A549 (cell line): Measurements from ENCODE around the gene ATP8B4. TPM values are rescaled to one million over a fixed set of nuclear protein-coding genes. Genes with fewer than 3 reads are reported as not detected.

Experiments used
- ATAC-seq, 2 experiments: fragments of 200-7000 bp in 1 of 2; fragments of >200 bp in 1 of 2; cut with Nextera tagmentation in 1 of 2; cut with Tn5 transposase in 1 of 2; 3 replicates each; pipeline versions ENCODE4 v1.8.0 to v1.9.1; 2018 to 2020; ENCODE audit warnings: mild to moderate bottlenecking in 1 of 2, moderate library complexity in 1 of 2
- CTCF ChIA-PET: fragments of 300-600 bp; sonication (Branson Sonifier 250); formaldehyde crosslinking; extraction: SDS; loops from one replicate; lab custom pipeline; 2021; ENCODE audit warnings: antibody characterized with exemption, inconsistent platforms; lab: Yijun Ruan, JAX
- POLR2A ChIA-PET: fragments of 350-600 bp; formaldehyde crosslinking; extraction: SDS; loops from one replicate; lab custom pipeline; 2021; ENCODE audit warnings: antibody characterized with exemption, inconsistent platforms; lab: Yijun Ruan, JAX
- DNase-seq, 2 experiments: peaks; one replicate each; pipeline versions ENCODE4 v3.0.0 to v3.0.0-alpha.2; 2011 to 2016; ENCODE audit warnings: low read depth in 1 of 2, low spot score in 1 of 2
- FAIRE-seq: peaks from 2 replicates; lab custom pipeline; 2011; peaks lifted over from hg19 to GRCh38; lab: Jason Lieb, UNC
- H3K27ac ChIP-seq, 2 experiments: fragments of >200 bp; sonication (Bioruptor Twin); formaldehyde crosslinking; 3 replicates each; pipeline ENCODE4 v1.5.1; 2016 to 2017
- H3K4me1 ChIP-seq: fragments of >200 bp; sonication (Bioruptor Twin); formaldehyde crosslinking; 3 replicates; pipeline ENCODE4 v1.6.1; 2016
- H3K4me2 ChIP-seq: fragments of >200 bp; sonication (Bioruptor Twin); formaldehyde crosslinking; 3 replicates; pipeline ENCODE4 v1.6.1; 2016
- H3K4me3 ChIP-seq: fragments of >200 bp; sonication (Bioruptor Twin); formaldehyde crosslinking; 3 replicates; pipeline ENCODE4 v1.5.1; 2016
- H3K9me3 ChIP-seq: fragments of >200 bp; sonication (Bioruptor Twin); formaldehyde crosslinking; 3 replicates; pipeline ENCODE4 v1.6.1; 2016
- BCL3 ChIP-seq: fragments of >200 bp; sonication (Bioruptor Twin); formaldehyde crosslinking; IDR thresholded peaks from 3 replicates; pipeline ENCODE4 v1.6.1; 2016
- ELK1 ChIP-seq: fragments of 150-350 bp; IDR thresholded peaks from 2 replicates; pipeline ENCODE4 v1.6.1; 2014; ENCODE audit warnings: low read depth, mild to moderate bottlenecking, low read length
- EP300 ChIP-seq, 2 experiments: fragments of >200 bp; sonication (Bioruptor Twin); formaldehyde crosslinking; IDR thresholded peaks; 2 replicates in 1 of 2; 3 replicates in 1 of 2; pipeline ENCODE4 v1.6.1; 2016 to 2017
- FOSB ChIP-seq: fragments of 250-450 bp; sonication (Bioruptor Pico); IDR thresholded peaks from 2 replicates; pipeline ENCODE4 v1.5.0; 2020; ENCODE audit warnings: mild to moderate bottlenecking, moderate library complexity
- FOSL2 ChIP-seq, 2 experiments: fragments of 450-650 bp in 1 of 2; fragments of >200 bp in 1 of 2; sonication (Bioruptor Twin) in 1 of 2; formaldehyde crosslinking; IDR thresholded peaks; 2 replicates each; pipeline versions ENCODE4 v1.5.0 to v1.6.1; 2016 to 2020; ENCODE audit warnings: mild to moderate bottlenecking in 1 of 2, moderate library complexity in 1 of 2
- GATA3 ChIP-seq: IDR thresholded peaks from 2 replicates; pipeline ENCODE4 v1.6.1; 2012; ENCODE audit warnings: borderline replicate concordance
- HOXB13 ChIP-seq: fragments of 250-450 bp; sonication (Bioruptor Pico); IDR thresholded peaks from 2 replicates; pipeline ENCODE4 v1.5.0; 2020; ENCODE audit warnings: low read depth, mild to moderate bottlenecking, moderate library complexity
- JUN ChIP-seq, 2 experiments: fragments of >200 bp; sonication (Bioruptor Twin); formaldehyde crosslinking; IDR thresholded peaks; 2 replicates in 1 of 2; 3 replicates in 1 of 2; pipeline ENCODE4 v1.6.1; 2016 to 2017
- NR3C1 ChIP-seq: fragments of >200 bp; sonication (Bioruptor Twin); formaldehyde crosslinking; IDR thresholded peaks from 3 replicates; pipeline ENCODE4 v1.6.1; 2017
- PHF8 ChIP-seq: fragments of 200-600 bp; sonication (generic); IDR thresholded peaks from 2 replicates; pipeline ENCODE4 v1.6.1; 2016; ENCODE audit warnings: low read depth, mild to moderate bottlenecking, antibody characterized with exemption, moderate library complexity, borderline replicate concordance
- POLR2A ChIP-seq: IDR thresholded peaks from 2 replicates; pipeline ENCODE4 v1.6.1; 2012; ENCODE audit warnings: mild to moderate bottlenecking, low read length
- RNF2 ChIP-seq: fragments of 200-600 bp; sonication (generic); IDR thresholded peaks from 2 replicates; pipeline ENCODE4 v1.6.1; 2016; ENCODE audit warnings: low read depth, mild to moderate bottlenecking, antibody characterized with exemption, moderate library complexity, borderline replicate concordance
- SMC3 ChIP-seq: fragments of >200 bp; sonication (Bioruptor Twin); formaldehyde crosslinking; IDR thresholded peaks from 3 replicates; pipeline ENCODE4 v1.6.1; 2018; ENCODE audit warnings: inconsistent platforms
- TFCP2L1 ChIP-seq: fragments of 250-450 bp; sonication (Bioruptor Pico); IDR thresholded peaks from 2 replicates; pipeline ENCODE4 v1.5.0; 2021; ENCODE audit warnings: mild to moderate bottlenecking
- ZC3H11A ChIP-seq: fragments of 450-650 bp; IDR thresholded peaks from 2 replicates; pipeline ENCODE4 v1.6.1; 2014; ENCODE audit warnings: antibody characterized with exemption, mild to moderate bottlenecking
- WGBS: methylation state at CpG from one replicate; pipeline ENCODE4 v1.1.6; 2017; ENCODE audit errors: missing lambda C conversion rate; 5-methylcytosine and 5-hydroxymethylcytosine counted together
- polyA plus RNA-seq, 4 experiments: library from polyadenylated mRNA; depleted of rRNA in 3 of 4; stranded (reverse); fragments of >200 nt; fragmentation: RNase III in 1 of 4; extraction: RNeasy Plus Mini Kit Qiagen cat#74134 plus additional on column Dnase treatment in 1 of 4; gene quantifications; 2 replicates in 3 of 4; 3 replicates in 1 of 4; pipeline ENCODE4 v1.2.3, GENCODE V29; 2011 to 2017
- TF ChIP-seq, protein P1 (sequence below): IDR thresholded peaks from 2 replicates; pipeline ENCODE4 v1.6.1; 2012
- TF ChIP-seq, protein P2 (sequence below): fragments of 200-600 bp; sonication (generic); IDR thresholded peaks from 2 replicates; pipeline ENCODE4 v1.6.1; 2016; ENCODE audit warnings: antibody characterized with exemption, mild to moderate bottlenecking, moderate library complexity
- TF ChIP-seq, protein P3 (sequence below): IDR thresholded peaks from 2 replicates; pipeline ENCODE4 v1.6.1; 2012; ENCODE audit warnings: low read depth, borderline replicate concordance

The ATP8B4 gene
- polyA plus RNA-seq, 2 of the 4 experiments (the other 2 are of a cell fraction) = 0.88 to 1.7 TPM

DNA sequence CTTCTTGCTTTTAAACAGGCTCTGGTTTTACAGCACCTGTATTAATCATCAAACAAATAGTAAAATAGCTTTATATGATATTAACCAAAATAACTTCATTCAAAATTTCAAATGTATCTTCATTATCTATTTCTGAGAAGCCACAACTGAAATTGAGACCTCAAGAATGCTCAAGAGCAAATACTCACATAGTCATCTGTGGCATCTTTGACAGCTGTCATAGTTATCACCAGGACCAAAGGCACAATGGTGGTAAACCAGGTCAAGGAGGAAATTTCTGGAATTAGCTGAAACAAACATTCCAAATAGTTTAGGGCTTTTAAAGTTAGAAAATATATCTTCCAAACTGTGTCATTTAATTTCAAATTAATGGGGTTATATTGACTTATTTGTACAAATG is 74.6 kb downstream of the ATP8B4 start (continued):
- TF ChIP-seq, protein P1, sequence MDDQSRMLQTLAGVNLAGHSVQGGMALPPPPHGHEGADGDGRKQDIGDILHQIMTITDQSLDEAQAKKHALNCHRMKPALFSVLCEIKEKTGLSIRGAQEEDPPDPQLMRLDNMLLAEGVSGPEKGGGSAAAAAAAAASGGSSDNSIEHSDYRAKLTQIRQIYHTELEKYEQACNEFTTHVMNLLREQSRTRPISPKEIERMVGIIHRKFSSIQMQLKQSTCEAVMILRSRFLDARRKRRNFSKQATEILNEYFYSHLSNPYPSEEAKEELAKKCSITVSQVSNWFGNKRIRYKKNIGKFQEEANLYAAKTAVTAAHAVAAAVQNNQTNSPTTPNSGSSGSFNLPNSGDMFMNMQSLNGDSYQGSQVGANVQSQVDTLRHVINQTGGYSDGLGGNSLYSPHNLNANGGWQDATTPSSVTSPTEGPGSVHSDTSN = no peak
- TF ChIP-seq RNF2 = no peak
- TF ChIP-seq, protein P2, sequence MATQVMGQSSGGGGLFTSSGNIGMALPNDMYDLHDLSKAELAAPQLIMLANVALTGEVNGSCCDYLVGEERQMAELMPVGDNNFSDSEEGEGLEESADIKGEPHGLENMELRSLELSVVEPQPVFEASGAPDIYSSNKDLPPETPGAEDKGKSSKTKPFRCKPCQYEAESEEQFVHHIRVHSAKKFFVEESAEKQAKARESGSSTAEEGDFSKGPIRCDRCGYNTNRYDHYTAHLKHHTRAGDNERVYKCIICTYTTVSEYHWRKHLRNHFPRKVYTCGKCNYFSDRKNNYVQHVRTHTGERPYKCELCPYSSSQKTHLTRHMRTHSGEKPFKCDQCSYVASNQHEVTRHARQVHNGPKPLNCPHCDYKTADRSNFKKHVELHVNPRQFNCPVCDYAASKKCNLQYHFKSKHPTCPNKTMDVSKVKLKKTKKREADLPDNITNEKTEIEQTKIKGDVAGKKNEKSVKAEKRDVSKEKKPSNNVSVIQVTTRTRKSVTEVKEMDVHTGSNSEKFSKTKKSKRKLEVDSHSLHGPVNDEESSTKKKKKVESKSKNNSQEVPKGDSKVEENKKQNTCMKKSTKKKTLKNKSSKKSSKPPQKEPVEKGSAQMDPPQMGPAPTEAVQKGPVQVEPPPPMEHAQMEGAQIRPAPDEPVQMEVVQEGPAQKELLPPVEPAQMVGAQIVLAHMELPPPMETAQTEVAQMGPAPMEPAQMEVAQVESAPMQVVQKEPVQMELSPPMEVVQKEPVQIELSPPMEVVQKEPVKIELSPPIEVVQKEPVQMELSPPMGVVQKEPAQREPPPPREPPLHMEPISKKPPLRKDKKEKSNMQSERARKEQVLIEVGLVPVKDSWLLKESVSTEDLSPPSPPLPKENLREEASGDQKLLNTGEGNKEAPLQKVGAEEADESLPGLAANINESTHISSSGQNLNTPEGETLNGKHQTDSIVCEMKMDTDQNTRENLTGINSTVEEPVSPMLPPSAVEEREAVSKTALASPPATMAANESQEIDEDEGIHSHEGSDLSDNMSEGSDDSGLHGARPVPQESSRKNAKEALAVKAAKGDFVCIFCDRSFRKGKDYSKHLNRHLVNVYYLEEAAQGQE = no peak
- TF ChIP-seq SMC3 = no peak
- no peak for TF ChIP-seq ZC3H11A

DNA sequence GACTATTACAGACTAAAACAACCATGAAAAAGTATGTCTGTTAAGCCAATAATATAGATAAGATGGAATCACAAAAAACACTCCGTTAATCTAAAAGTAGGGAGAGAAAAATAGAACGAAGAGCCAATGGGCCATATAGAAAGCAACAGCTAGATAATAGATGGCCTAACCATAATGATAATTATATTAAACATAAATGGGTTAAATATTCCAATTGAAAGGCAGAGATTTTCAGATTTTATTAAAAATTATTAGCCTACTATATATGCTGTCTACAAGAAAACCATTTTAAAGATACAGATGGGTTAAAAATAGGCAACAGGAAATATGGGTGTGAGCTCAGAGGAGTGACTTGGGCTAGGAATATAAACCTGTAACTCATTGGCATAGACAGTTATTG is 76.3 kb downstream of the ATP8B4 start:
- H3K4me3 ChIP-seq = no peak overlapping the region
- no peak for ATAC-seq
- TF ChIP-seq, protein P1 = no peak
- TF ChIP-seq, all 56 proteins: peak for 0
- Histone ChIP-seq H3K4me1 (no peaks in the 10 kb centered on the region), H3K4me2 (no peak overlapping the region), H3K9me3 (peaks cover 15% of the 10 kb centered on the region; the same call in 2 of the 3 replicates), H3K27ac (no peak overlapping the region)
- FAIRE-seq (no peak), DNase-seq (no peak)
- POLR2A ChIA-PET = no interaction called here
- CTCF ChIA-PET = interaction anchor here (1.2 to 2.8 kb wide), 4 partner anchors 9 to 39 kb away, joined by 3 to 17 read pairs (median 4); no protein-coding TSS in a partner anchor
- WGBS = 57% methylated on average over 2 of the region's 2 CpGs

- DNase-seq (no peak), FAIRE-seq (no peak), ATAC-seq (no peak)
- Histone ChIP-seq H3K4me1 (no peaks in the 10 kb centered on the region), H3K4me3 (no peak overlapping the region), H3K9me3 (no peaks in the 10 kb centered on the region), H3K27ac (no peak overlapping the region), H3K4me2 (no peak overlapping the region)
- ChIA-PET POLR2A (no interaction called here), CTCF (interaction anchor here (1.3 to 2.9 kb wide), 3 partner anchors 15 to 27 kb away, joined by 3 to 9 read pairs (median 6); no protein-coding TSS in a partner anchor)
- TF ChIP-seq GATA3 (no peak), JUN (IDR thresholded peaks at IDR 0.05) (no peak), BCL3 (no peak), EP300 (IDR thresholded peaks at IDR 0.05) (no peak), FOSB (CRISPR knock-in tag) (no peak), HOXB13 (CRISPR knock-in tag) (no peak), TFCP2L1 (CRISPR knock-in tag) (no peak), FOSL2 (IDR thresholded peaks at IDR 0.05) (no peak), FOSL2 (CRISPR knock-in tag; IDR thresholded peaks at IDR 0.05) (no peak), ELK1 (no peak), POLR2A (no peak), PHF8 (no peak), NR3C1 (no peak)
- TF ChIP-seq, protein P2 = no peak
- TF ChIP-seq, protein P3, sequence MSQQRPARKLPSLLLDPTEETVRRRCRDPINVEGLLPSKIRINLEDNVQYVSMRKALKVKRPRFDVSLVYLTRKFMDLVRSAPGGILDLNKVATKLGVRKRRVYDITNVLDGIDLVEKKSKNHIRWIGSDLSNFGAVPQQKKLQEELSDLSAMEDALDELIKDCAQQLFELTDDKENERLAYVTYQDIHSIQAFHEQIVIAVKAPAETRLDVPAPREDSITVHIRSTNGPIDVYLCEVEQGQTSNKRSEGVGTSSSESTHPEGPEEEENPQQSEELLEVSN = no peak
These were observed 88.6 kb downstream of the ATP8B4 start for GRCh38 chr15:50030456-50030855.
